NCI-H2029 (cell line): ENCODE data around the gene CCBE1.

ENCODE experiments used
- DNase-seq: peaks from one replicate; lab custom pipeline; 2025; lab: John Stamatoyannopoulos, UW

Gene CCBE1

GRCh38 chr18:59492756-59493421 is 204.3 kb downstream of the CCBE1 start:
- DNase-seq: no peak

- DNase-seq: no peak
These were observed 208.3 kb downstream of the CCBE1 start for GRCh38 chr18:59488899-59489298.

GRCh38 chr18:59485382-59485781 is 211.8 kb downstream of the CCBE1 start:
- no peak for DNase-seq

- no peak for DNase-seq
These were observed 212.5 kb downstream of the CCBE1 start for GRCh38 chr18:59484561-59485328.

GRCh38 chr18:59484131-59484530 is 213.1 kb downstream of the CCBE1 start:
- no peak for DNase-seq

- DNase-seq: no peak
These were observed 215.8 kb downstream of the CCBE1 start for GRCh38 chr18:59481436-59481835.

GRCh38 chr18:59479776-59480175 is 217.4 kb downstream of the CCBE1 start:
- no peak for DNase-seq

- no peak for DNase-seq
These were observed 218.6 kb downstream of the CCBE1 start for GRCh38 chr18:59478591-59478990.

GRCh38 chr18:59477849-59478248 is 219.4 kb downstream of the CCBE1 start:
- DNase-seq: no peak

GRCh38 chr18:59470561-59471121 is 226.6 kb downstream of the CCBE1 start:
- DNase-seq: no peak

GRCh38 chr18:59469463-59470180 is 227.6 kb downstream of the CCBE1 start:
- no peak for DNase-seq

- no peak for DNase-seq
These were observed 228.4 kb downstream of the CCBE1 start for GRCh38 chr18:59468821-59469220.

- DNase-seq: no peak
These were observed 229.7 kb downstream of the CCBE1 start for GRCh38 chr18:59467497-59467896.

- no peak for DNase-seq
These were observed 230.2 kb downstream of the CCBE1 start for GRCh38 chr18:59466980-59467379.

GRCh38 chr18:59464486-59464885 is 232.7 kb downstream of the CCBE1 start:
- no peak for DNase-seq

GRCh38 chr18:59461171-59461570 is 236.1 kb downstream of the CCBE1 start:
- no peak for DNase-seq

- DNase-seq: no peak
These were observed 237.2 kb downstream of the CCBE1 start for GRCh38 chr18:59460072-59460420.

GRCh38 chr18:59459369-59460071 is 237.7 kb downstream of the CCBE1 start:
- no peak for DNase-seq

GRCh38 chr18:59458575-59458974 is 238.6 kb downstream of the CCBE1 start:
- DNase-seq: no peak

GRCh38 chr18:59456657-59457056 is 240.6 kb downstream of the CCBE1 start:
- DNase-seq: no peak

- peak; percentile 6 for DNase-seq
These were observed 241.4 kb downstream of the CCBE1 start for GRCh38 chr18:59455728-59456276.
